Activated CD8-positive, alpha-beta memory T cell treated with anti-CD3 and anti-CD28 coated beads, Interleukin-2, amount 50 U/mL, for 48 hours (primary cell): ENCODE data around the gene COL4A1.

Experiments used
- DNase-seq: peaks from one replicate; pipeline ENCODE4 v3.0.0-alpha.2; 2020

COL4A1 gene

DNA sequence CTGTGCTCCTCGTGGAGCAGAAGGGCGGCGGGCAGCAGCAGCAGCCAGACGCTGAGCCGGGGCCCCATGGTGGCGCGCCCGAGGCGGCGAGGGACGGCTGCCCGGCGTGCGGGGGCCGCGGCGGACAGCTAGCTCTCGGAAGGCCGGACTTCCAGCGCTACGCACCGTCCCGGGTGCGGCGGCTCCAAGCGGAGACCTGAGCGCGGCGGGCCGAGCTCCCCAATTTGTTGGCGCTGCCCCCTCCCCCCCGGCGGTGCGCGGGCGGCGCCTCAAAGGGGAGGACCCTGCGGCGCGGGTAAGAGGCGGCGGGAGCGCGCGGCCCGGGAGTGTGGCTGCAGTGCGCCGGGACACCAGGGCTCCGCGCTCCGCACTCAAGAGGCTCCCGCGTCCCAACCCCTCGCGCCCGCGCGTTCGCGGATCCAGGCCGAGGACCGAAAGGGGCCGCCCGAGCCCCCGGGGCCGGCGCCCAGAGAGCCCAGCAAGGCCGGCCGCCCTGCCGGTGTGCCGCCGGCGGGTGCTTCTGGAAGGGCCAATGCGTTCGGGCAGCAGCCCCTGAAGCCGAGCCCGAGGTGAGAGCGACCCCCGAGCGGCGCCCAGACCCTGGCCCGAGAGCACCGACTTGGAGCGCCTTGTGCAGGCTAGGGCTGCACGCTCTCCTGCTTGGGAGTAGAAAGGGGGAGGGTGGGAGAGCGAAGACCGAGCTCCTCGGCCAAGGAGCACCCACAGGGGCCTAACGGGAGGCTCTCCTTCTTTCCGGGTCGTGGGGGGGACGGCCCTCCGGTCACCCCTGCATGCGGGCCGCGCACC lies at the start of gene COL4A1, which contains the start of gene COL4A2:
Gene COL4A1 (minus strand): TSS at position 198 of the 807 bp plus-strand sequence. CDS start 130 bp downstream, at position 68.
Gene COL4A2 (plus strand): TSS at position 325 of the 807 bp plus-strand sequence. CDS start 620 bp downstream, outside the sequence.
- DNase-seq: no peak

DNA sequence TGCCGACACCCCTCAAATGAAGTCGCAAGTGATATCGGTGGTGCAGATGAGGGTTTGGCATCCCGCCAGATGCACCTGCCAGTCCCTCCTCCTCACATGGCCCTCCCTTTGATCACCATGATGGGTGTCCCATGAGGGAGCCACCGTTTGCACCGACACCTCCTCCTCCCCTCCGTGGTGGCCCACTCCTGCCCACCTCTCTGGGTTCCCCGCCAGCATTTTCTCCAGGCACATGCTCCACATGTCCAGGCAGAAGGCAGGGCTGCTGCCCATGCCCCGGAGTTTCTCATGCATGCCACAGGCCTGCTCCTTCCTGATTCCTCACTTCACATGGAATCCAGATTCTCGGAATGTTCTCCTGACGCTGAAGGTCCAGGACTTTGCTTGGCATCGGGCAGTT lies 49.4 kb upstream of the COL4A1 start:
- no peak for DNase-seq

DNA sequence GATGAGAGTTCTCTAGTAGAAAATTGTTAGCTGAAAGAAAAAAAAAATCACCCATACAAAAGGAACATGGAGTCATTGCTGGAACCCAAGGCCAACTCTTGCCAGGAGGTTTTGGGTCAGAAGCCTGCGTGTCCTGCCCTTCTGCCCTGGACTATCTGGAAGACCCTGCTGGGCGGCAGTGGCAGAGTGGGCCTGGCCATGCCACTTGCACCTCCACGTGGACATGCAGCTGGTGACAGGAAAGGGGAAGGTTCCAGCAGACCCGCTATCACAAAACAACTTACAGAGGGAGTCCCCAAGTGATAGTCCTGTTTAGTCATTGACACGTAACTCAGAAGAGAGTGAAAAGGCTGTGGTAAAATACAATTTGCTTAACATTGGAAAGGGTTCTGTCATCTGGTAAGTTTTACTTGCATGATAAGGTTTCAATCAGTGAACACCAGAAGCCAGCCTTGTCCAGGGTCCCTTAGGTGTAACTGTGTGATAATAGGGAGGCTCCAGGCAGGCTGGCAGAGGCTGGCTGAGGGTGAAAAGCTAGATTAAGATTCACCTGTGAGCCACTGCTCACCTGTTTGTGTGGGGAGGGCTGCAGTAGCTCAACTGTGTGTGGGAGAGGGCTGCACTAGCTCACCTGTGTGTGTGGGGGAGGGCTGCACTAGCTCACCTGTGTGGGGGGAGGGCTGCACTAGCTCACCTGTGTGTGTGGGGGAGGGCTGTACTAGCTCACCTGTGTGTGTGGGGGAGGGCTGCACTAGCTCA lies 47.9 kb upstream of the COL4A1 start:
- DNase-seq: no peak

DNA sequence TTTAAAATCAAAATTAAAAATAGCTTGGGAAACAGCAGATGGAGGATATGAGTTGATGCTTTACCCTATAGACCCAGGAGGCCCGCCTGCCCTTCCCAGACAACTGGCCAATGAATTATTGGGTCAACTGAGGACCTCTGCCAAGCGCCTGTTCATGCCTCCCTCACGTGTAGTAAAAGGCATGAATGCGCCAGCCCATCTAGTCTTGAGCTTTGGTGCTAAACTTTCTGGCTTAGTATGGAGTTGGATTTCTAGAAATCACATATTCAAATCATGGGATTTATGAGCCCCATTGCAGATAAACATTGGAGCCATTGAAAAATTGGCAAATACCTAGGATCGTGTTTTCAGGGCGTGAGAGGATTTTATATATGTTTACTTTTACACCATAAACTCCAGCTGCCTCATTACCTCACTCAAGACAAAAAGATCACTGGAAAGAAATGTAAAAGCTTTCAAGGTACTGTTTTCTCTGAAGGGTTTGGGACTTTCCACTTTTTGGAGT lies 47.2 kb upstream of the COL4A1 start:
- no peak for DNase-seq

DNA sequence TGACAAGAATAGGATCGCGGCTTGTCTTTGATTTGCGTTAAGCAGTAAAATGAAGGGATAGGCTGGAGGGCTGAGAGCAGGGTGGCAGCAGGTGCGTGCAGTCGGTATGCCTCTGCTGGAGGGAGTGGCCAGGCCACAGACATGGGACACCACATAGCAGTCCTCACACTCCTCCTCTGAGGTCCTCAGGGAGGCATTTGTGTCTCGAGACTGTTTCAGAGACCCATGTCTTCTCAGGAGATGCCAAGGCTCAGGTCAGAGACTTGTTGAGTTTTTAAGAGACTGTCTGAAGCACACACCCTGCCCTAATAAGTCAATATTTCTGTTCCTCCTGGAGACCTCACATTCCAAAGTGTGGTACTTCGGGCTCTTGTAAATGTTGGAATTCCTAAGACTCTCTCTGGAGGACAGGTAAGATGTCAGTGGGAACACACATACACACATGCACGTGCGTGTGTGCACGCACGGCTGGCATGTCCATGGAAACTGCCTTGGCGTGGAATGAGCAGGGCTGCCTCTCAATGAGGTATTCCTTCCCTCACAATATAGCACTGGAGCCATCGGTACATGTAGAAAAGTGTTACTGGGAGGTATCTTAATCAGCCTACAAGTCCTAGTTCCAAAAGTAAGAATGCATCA lies 46.5 kb upstream of the COL4A1 start:
- no peak for DNase-seq

DNA sequence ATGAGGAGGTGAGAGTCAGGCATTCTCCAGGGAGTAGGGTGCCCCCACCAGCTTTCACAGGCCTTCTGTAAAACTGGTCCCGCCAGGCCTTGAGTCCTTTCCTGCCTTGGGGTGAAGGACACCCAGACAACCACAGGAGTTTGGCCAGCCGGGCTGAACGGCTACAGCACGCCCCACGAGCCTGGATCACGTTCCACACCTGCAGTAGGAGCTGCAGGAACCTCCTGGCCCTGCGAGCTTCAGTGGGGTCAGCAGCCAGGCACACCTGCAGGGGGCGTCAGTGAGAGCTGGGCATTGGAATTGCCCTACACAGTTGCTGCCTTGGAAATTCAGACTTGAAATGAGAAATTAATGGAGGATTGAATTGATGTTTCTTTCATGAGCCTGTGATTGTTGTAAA lies 45.8 kb upstream of the COL4A1 start:
- no peak for DNase-seq

DNA sequence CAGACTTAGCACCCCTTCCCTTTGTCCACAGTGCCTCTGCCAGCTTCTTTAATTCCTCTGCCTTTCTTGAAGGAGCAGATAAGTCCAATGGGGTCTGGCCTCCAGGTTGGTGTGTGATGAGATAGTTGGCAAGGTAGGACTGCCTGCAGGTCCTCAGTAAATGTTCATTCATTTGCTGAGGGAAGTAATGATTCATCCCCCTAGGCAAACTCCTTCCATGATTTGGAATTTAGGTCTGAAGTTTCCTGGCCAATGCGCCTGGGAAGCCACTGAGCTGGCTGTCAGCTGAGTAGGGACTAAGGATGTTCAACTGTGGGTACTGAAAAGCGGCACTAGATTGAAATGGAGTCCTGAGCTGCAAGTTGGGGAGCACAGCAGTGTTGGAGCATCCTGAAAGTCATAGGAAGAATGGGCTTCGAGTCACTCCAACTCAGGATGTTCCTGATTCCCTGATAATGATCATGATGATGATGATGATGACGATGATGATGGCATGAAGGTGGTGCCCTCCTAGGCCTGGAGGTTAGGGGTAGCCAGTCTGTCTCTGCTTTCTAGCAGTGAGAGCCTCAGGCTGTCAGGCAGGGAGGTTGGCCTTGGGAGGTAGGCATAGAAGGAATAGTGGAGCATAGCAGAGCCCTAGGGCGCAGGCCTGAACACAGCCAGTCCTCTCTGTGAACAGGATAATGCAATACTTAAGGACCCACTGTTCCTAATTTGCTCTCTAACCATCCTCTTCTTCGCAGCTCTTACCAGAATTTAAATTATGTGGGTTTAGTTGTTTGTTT lies 44.9 kb upstream of the COL4A1 start:
- DNase-seq: no peak

DNA sequence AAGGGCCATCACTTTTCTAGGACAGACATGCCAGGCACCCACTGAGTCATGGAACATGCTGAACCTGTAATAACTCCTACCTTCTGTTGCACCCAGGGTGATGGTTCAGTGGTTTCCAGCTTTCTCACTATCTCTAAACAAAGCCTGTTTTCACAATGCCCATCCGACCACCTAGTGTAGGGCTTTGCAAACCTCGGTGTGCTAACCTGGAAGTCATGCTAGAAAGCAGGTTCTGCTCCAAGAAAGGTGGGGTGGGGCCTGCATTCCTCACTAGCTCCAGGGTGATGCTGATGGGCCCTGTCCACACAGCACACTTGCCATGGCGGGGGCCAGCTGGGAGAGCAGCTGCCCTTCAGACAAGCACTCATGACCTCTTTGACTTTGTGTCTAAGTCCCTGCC lies 43.6 kb upstream of the COL4A1 start:
- DNase-seq: no peak

DNA sequence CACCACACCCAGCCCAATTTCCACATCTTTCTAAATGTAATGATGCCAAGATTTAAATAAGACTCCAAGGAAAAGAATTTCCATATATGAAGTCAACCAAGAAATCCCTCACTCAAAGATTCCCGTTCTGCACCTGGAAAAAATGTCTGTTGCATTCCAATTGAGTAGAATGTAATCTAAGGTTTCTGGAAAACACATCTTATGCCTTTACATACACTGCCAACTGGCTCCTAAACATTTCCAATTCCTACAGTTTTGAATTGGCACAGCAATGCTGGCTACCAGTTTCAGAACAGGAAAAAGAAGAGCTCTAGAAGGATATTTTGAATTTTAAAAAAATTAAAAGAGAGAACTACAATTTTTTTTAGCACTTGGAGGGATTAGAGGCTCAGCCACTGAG lies 43.1 kb upstream of the COL4A1 start:
- DNase-seq: no peak

DNA sequence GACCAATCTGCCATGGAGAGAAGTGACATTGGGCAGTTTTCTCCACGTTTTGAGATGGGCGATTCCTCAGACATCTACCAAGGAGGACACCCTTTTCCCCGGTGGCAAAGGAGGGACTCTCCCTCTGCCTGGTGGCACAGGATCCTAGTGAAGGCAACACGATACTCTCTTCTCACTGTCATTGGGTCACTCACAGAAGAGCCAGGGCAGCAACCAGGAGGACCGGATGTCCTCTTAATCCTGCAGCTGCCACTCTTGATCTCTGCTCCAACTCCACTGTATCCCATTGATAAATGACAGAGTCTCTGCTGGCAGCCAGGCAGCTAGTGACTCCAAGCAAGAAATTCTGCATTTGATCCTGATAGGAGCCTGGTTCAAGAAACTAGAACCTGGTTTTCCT lies 42.3 kb upstream of the COL4A1 start:
- no peak for DNase-seq

DNA sequence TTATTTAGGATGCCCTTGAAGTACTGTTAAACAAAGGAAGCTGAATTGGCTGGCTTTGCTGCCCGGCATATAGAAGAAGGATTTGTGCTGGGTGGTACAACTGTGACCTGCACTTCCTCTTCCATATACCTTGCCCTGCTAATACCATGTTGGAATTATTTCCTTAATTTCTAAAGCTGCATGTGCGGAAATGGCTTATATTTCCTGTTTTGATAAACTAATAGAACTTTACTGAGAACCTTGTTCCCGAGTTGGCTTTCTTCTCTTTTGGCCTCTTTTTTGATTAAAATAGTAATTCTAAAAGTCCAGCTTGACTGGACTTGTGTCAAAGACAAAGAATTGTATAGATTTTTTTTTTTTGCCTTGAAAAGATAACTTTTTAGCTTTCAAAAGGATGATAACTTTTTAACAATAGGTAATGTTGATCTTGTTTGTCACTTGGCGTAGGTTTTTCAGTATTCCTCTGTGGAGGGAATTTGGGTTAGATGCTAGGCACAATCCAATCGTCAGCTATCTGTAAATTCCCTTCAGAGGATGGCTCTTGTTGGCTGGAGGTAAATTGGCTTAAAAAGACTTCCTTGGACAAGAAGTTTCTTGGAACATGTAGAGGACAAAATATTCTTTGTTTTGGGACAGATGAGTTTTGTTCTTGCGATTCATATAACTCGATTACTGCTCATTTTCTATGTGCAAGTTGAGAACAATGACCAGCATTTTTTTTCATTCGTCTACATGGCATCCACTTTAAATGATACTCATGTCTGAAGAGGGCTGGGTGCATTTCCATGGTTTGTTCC lies 41.5 kb upstream of the COL4A1 start:
- no peak for DNase-seq

DNA sequence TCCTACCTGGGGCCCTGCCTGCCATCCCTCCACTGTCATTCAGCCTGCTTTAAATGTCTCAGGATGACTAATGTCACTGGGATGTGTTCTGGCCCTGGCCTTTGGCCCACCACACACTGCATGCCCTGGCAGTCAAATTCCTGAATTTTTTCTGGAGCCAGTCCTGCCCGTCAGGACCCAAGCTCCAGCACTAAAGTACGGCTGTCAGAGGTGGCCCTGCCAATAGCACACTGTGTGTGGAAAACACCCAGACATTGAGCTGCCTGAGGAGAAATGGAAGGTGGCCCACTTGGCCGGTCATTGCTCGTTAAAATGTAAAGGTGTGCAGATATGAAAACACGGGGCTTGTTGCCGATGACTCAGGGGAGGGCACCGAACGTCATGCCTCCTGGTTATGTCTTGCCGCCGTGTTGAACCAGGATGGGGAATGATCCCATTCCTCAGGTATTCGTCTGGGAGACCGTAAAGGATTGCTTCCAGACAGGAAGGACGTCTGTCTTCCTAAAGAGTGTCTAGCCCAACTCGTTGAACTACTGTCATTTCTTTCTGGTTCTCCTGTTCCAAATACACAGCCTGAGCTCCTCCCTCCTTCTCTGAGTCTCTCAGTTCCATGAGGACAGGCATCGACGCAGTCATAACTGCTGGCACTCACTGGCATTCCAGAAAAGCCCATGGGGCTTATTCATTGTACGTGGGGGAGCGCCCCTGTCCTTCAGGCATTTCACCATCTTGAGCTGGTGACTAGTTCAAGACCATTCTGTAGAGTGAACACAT lies 40.8 kb upstream of the COL4A1 start:
- no peak for DNase-seq

DNA sequence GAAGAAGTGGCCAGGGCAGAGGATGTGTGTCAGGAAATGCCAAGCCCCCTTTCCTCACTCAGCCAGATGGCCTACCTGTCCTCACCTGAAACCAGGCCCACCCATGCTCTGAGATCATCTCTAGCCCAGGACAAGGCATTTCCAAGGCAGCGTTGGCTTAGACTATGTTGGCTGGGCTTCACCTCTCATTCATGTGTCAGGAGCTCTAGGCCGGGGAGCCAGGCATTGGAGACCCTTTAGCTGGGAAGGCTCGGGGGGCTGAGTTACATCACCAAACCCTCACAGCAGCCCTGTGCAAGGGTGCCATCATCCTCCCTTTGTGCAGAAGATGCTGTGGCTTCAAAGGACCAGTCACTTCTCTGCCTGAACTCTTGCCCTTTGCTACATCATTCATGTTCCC lies 40.1 kb upstream of the COL4A1 start:
- no peak for DNase-seq

DNA sequence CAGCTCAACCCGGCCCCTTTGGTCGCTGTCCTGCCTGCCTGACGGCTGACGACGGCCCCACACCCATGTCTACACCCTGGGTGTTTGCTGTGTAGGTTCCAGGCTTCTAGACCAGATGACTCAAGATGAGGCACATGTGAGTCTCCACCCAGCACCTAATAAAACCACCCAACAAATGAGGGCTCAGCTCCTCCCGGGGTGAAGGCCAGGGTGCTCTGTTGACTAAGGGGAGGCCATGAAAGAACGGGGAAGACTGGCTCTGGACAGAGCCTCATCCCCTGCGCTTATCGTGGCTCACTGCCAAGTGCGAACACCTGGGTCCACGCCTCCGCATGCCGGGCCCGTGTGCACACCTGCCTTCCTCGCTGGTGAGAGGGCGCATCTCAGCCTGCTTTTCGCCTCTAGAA lies 39.7 kb upstream of the COL4A1 start:
- DNase-seq: no peak

DNA sequence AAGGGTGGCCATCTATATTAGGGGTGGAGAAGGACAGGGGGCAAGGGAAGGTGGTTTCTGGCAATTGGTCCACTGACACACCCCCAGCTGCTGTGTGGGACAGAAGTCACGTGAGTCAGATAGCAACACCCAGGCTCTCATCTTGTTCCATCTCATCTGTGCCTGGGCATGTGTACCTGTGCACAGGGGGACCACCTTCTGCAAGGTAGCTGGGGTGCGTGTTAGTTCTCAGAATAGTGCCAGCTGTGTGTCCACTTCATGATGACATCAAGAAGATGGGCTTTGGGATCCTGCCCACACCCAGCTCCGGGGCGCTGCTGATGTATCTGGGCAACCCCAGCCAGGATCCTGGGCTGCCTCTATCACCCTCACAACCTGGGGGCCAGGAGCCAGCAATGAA lies 38.7 kb upstream of the COL4A1 start:
- DNase-seq: no peak

DNA sequence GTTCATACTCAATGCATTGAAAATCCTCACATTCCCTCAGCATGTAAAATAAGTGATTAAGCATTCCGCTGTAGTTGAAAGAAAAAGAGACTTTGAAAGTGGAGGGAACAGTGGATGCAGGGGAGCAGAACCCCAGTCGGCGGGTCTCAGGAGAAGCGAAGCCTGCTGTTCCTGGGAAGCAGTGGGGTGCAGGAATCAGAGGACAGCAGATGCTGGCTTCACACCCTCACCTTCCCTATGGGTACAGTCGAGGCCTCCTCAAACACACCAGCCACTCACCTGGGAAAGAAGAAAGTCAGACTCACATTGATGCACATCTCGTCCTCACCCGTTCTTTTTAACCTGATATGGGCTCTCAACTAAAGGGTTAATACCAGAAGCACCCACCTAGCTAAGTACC lies 38.3 kb upstream of the COL4A1 start:
- no peak for DNase-seq

DNA sequence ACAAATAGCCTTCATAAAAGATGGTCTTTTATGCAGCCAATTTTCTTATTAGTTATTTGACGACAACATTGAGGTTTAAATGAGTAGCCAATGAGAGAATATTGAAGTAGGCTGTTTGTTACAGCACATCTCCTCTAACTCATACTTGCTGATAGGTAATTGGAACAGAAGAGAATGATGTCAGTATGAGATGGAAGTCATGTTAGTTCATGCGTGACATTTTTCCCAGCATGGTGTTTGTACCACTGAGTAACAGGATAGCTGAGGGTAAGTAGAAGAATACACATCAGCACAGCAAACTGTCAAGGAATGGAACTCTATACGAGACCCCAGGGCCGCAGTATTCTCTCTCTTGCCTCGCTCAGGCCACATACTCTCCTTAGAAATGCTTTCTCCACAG lies 37.4 kb upstream of the COL4A1 start:
- DNase-seq: no peak

DNA sequence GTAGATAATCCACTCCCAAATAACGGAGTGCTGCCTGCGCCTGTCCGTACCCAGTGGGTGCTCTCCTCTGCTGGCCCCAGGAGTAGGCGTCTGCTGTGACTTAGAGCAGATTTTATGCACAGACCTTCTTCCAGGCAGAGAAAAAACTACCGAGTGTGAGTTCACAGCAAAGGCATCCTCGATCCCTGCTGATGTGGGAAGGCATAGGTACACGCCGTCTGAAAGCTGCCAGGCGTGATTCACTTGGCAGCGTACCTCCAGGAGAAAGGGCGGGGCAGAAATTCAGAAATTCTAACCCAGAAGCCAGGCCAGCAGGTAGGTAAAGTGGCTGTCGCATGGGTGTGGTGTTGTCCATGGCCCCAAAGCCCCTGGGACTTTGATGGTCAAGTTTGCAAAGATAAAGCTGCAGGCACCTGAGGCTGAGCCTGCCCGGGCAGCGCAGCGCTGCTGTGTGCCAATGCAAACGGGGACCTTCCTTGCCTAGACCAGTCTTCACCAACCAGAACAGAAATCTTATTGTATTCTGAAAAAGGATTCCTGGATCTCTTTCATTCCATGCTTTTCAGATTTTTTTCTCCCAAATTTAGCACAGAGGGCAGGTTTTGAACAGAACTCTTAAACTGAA lies 36.4 kb upstream of the COL4A1 start:
- no peak for DNase-seq

DNA sequence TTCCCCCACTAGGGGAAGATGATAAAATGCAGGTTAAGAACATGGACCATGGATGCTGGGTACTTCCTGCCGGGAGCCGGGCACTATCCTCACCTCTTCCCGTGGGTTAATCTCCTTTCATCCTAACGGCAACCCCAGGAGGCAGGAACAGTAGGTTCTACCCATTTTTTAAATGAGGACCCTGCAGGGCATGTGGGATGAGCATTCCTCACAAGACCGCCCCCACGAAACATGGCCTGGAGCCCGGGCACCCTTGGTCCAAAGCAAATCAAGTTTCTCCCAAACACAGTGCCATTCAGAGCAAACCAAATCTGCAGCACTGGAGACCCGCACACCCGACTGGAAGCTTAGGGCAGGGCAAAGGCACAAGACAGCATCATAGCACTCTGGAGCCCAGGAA lies 35.5 kb upstream of the COL4A1 start:
- no peak for DNase-seq

DNA sequence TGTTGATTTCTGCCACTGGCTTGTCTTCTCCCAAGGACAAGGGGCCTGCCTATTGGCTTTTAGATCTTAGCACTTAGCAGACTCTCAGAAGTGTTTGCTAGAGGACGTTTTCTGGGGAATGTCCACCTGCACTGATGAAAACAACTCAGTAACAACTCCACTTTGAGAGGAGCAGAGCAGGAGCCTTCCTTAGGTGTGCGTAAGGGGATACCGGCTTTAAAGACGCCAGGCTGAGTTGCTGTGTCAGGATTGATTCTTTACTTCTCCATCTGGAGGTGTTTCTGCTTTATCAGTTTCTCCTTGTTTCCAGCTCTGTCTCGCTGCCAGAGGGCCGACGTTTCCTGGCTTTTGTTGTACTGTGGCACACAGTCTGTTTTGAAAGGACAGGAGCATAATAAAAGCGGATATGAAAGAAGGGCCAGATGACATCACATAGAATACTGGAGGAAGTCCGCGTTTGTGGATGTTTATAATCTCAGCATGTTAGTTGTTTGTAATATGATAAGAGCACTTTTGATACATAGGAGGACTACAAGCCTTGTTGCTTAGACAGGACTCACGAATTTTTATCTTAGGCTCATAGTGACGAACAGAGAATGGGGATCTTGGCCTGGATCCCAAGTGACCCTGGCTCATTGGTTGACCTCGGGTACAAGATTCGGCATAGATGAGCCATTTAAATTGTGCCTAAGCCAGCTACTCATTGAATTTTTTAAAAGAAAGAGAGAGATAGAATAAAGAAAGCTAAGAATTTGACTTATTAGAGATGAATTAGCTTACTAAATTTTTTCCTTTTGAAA lies 34.7 kb upstream of the COL4A1 start:
- DNase-seq: no peak
